H1 (cell line): ENCODE measurements around the gene SPPL2B. TPM values are rescaled to one million over a fixed set of nuclear protein-coding genes. Genes with fewer than 3 reads are reported as not detected.

Experiments
- CTCF ChIA-PET: fragments of 300-600 bp; sonication (Branson Sonifier 250); formaldehyde crosslinking; loops from one replicate; lab custom pipeline; 2021; ENCODE audit not compliant: partially characterized antibody; lab: Charles Lee
- POLR2A ChIA-PET: fragments of 300-600 bp; sonication (Branson Sonifier 250); formaldehyde crosslinking; loops from one replicate; lab custom pipeline; 2021; ENCODE audit warnings: inconsistent platforms; ENCODE audit not compliant: partially characterized antibody; lab: Charles Lee
- DNase-seq, 2 experiments: peaks; one replicate each; pipeline versions ENCODE4 v3.0.0 to v3.0.0-alpha.2; 2010 to 2022; ENCODE audit warnings: low spot score in 2 of 2, low read depth in 1 of 2, mixed read lengths in 1 of 2
- FAIRE-seq: peaks from 2 replicates; lab custom pipeline; 2011; peaks lifted over from hg19 to GRCh38; lab: Jason Lieb, UNC
- H2AFZ ChIP-seq: 2 replicates; pipeline ENCODE4 v1.8.1; 2012; ENCODE audit warnings: low read length, inconsistent platforms
- H2AK5ac ChIP-seq: 2 replicates; pipeline ENCODE4 v1.6.1; 2013; ENCODE audit warnings: low read depth, low read length
- H2BK120ac ChIP-seq: replicated peaks from 2 replicates; pipeline ENCODE3; 2013; ENCODE audit warnings: low read depth, low read length, inconsistent platforms
- H2BK12ac ChIP-seq: 2 replicates; pipeline ENCODE4 v1.6.1; 2013; ENCODE audit warnings: low read depth, low read length
- H2BK15ac ChIP-seq: 2 replicates; pipeline ENCODE4 v1.6.1; 2013; ENCODE audit warnings: low read length
- H2BK20ac ChIP-seq: 2 replicates; pipeline ENCODE4 v1.6.1; 2013; ENCODE audit warnings: low read length
- H2BK5ac ChIP-seq: 2 replicates; pipeline ENCODE4 v1.6.1; 2013; ENCODE audit warnings: low read depth, low read length
- H3K14ac ChIP-seq: 2 replicates; pipeline ENCODE4 v1.6.1; 2013; ENCODE audit warnings: inconsistent platforms; ENCODE audit not compliant: insufficient read length
- H3K18ac ChIP-seq: 2 replicates; pipeline ENCODE4 v1.6.1; 2013; ENCODE audit warnings: low read length; ENCODE audit errors: extremely low read depth
- H3K23ac ChIP-seq: 2 replicates; pipeline ENCODE4 v1.6.1; 2013; ENCODE audit warnings: inconsistent platforms; ENCODE audit not compliant: insufficient read length
- H3K23me2 ChIP-seq: 2 replicates; pipeline ENCODE4 v1.6.1; 2013; ENCODE audit warnings: low read depth, low read length
- H3K27ac ChIP-seq: 2 replicates; pipeline ENCODE4 v1.6.1; 2011; ENCODE audit warnings: low read depth, low read length, inconsistent platforms
- H3K27me3 ChIP-seq, 4 experiments: replicated peaks in 1 of 4; 1 replicate in 1 of 4; 2 replicates in 3 of 4; pipeline versions ENCODE4 v1.6.1 to v1.8.1; 2011 to 2013; ENCODE audit warnings: low read length in 3 of 4, mild to moderate bottlenecking in 3 of 4, inconsistent platforms in 2 of 4, mixed read lengths in 2 of 4, moderate library complexity in 1 of 4; ENCODE audit not compliant: control insufficient read depth in 3 of 4, insufficient read depth in 3 of 4; ENCODE audit errors: extremely low read depth in 1 of 4
- H3K36me3 ChIP-seq, 4 experiments: 2 replicates each; pipeline versions ENCODE4 v1.6.1 to v1.8.1; 2011 to 2013; ENCODE audit warnings: mild to moderate bottlenecking in 4 of 4, low read length in 3 of 4, moderate library complexity in 2 of 4, control low read depth in 1 of 4, inconsistent platforms in 1 of 4; ENCODE audit not compliant: insufficient read depth in 4 of 4, control insufficient read depth in 2 of 4
- H3K4ac ChIP-seq: replicated peaks from 2 replicates; pipeline ENCODE3; 2013; ENCODE audit warnings: low read length, low read depth, mixed read lengths, inconsistent platforms; ENCODE audit not compliant: insufficient read length
- H3K4me1 ChIP-seq, 4 experiments: replicated peaks in 1 of 4; 1 replicate in 1 of 4; 2 replicates in 3 of 4; pipeline versions ENCODE4 v1.6.1 to v1.8.1; 2011 to 2013; ENCODE audit warnings: low read length in 3 of 4, inconsistent platforms in 2 of 4, mixed read lengths in 1 of 4; ENCODE audit not compliant: insufficient read depth in 4 of 4, control insufficient read depth in 3 of 4
- H3K4me2 ChIP-seq, 2 experiments: 2 replicates each; pipeline versions ENCODE4 v1.6.1 to v1.8.1; 2011 to 2013; ENCODE audit warnings: low read depth in 2 of 2, low read length in 2 of 2, control low read depth in 1 of 2, inconsistent platforms in 1 of 2, mild to moderate bottlenecking in 1 of 2; ENCODE audit not compliant: insufficient read depth in 1 of 2
- H3K4me3 ChIP-seq, 4 experiments: fragments of 200-600, 300-600 bp in 1 of 4; sonication (generic), shearing (Covaris generic), sonication (Bioruptor Twin) in 1 of 4; 2 replicates each; pipeline versions ENCODE4 v1.5.1 to v1.8.1; 2011 to 2016; ENCODE audit warnings: low read length in 4 of 4, low read depth in 3 of 4, control low read depth in 2 of 4, inconsistent platforms in 2 of 4, mild to moderate bottlenecking in 2 of 4, mixed read lengths in 1 of 4, moderate library complexity in 1 of 4; ENCODE audit not compliant: insufficient read depth in 2 of 4; ENCODE audit errors: extremely low read depth in 1 of 4
- H3K56ac ChIP-seq: replicated peaks from 2 replicates; pipeline ENCODE3; 2013; ENCODE audit warnings: low read depth, mild to moderate bottlenecking, mixed read lengths, low read length, inconsistent platforms; ENCODE audit not compliant: insufficient read length
- H3K79me1 ChIP-seq: 2 replicates; pipeline ENCODE4 v1.6.1; 2013; ENCODE audit warnings: low read depth, low read length, control low read depth
- H3K79me2 ChIP-seq, 2 experiments: 2 replicates each; pipeline versions ENCODE4 v1.6.1 to v1.8.1; 2012 to 2013; ENCODE audit warnings: low read length in 2 of 2, mild to moderate bottlenecking in 2 of 2, inconsistent platforms in 1 of 2; ENCODE audit not compliant: insufficient read depth in 2 of 2, control insufficient read depth in 1 of 2
- H3K9ac ChIP-seq, 4 experiments: replicated peaks in 1 of 4; 1 replicate in 1 of 4; 2 replicates in 3 of 4; pipeline versions ENCODE4 v1.6.1 to v1.8.1; 2011 to 2013; ENCODE audit warnings: low read depth in 3 of 4, low read length in 3 of 4, control low read depth in 2 of 4, mild to moderate bottlenecking in 2 of 4, moderate library complexity in 2 of 4, inconsistent platforms in 1 of 4; ENCODE audit errors: extremely low read depth in 1 of 4
- H3K9me3 ChIP-seq, 2 experiments: 2 replicates each; pipeline versions ENCODE4 v1.6.1 to v1.8.1; 2012 to 2013; ENCODE audit warnings: mild to moderate bottlenecking in 2 of 2, moderate library complexity in 2 of 2, control low read depth in 1 of 2, inconsistent platforms in 1 of 2, low read depth in 1 of 2, low read length in 1 of 2, mixed read lengths in 1 of 2; ENCODE audit not compliant: insufficient read depth in 2 of 2
- H4K20me1 ChIP-seq, 2 experiments: replicated peaks in 1 of 2; 2 replicates each; pipeline versions ENCODE3 to v1.8.1; 2011 to 2013; ENCODE audit warnings: inconsistent platforms in 2 of 2, low read length in 2 of 2, mild to moderate bottlenecking in 1 of 2; ENCODE audit not compliant: insufficient read depth in 2 of 2, control insufficient read depth in 1 of 2
- H4K5ac ChIP-seq: 2 replicates; pipeline ENCODE4 v1.6.1; 2013; ENCODE audit warnings: low read length, low read depth, mixed read lengths, inconsistent platforms; ENCODE audit not compliant: insufficient read length
- H4K8ac ChIP-seq: 2 replicates; pipeline ENCODE4 v1.8.0; 2013; ENCODE audit warnings: mild to moderate bottlenecking, moderate library complexity, low read length, inconsistent platforms; ENCODE audit not compliant: insufficient read depth; ENCODE audit errors: extremely low read depth
- H4K91ac ChIP-seq: replicated peaks from 2 replicates; pipeline ENCODE3; 2013; ENCODE audit warnings: low read length, mixed read lengths, inconsistent platforms; ENCODE audit not compliant: insufficient read length
- BACH1 ChIP-seq: IDR thresholded peaks from 2 replicates; pipeline ENCODE4 v1.6.1; 2012; ENCODE audit warnings: low read length, improper control_type of control experiment
- EZH2 ChIP-seq: fragments of 200-600 bp; sonication (generic); IDR thresholded peaks from 2 replicates; pipeline ENCODE4 v1.7.1; 2012; ENCODE audit warnings: low read depth, mild to moderate bottlenecking, moderate library complexity, low read length, inconsistent platforms; ENCODE audit not compliant: severe bottlenecking
- FOSL1 ChIP-seq: IDR thresholded peaks from 2 replicates; pipeline ENCODE4 v1.6.1; 2011; ENCODE audit warnings: mild to moderate bottlenecking, low read depth, low read length, moderate library complexity; ENCODE audit not compliant: insufficient read depth
- JUN ChIP-seq: IDR thresholded peaks from 2 replicates; pipeline ENCODE4 v1.6.1; 2011; ENCODE audit warnings: low read depth, mild to moderate bottlenecking, improper control_type of control experiment, low read length
- POLR2AphosphoS5 ChIP-seq: IDR thresholded peaks from 2 replicates; pipeline ENCODE4 v1.6.1; 2011; ENCODE audit warnings: low read depth, low read length
- SP1 ChIP-seq: IDR thresholded peaks from 2 replicates; pipeline ENCODE4 v1.6.1; 2011; ENCODE audit warnings: low read depth, low read length
- WGBS, 2 experiments: shearing (Covaris generic) in 1 of 2; methylation state at CpG; one replicate each; pipeline versions ENCODE4 v1.1.6 to v1.1.7; 2013 to 2015; ENCODE audit warnings: low lambda C conversion rate in 2 of 2, mixed read lengths in 2 of 2, inconsistent platforms in 1 of 2, low coverage in 1 of 2, missing lambda C conversion rate in 1 of 2; ENCODE audit not compliant: insufficient replicate concordance in 2 of 2, insufficient coverage in 1 of 2, insufficient read length in 1 of 2; ENCODE audit errors: extremely low coverage in 1 of 2, missing lambda C conversion rate in 1 of 2; 5-methylcytosine and 5-hydroxymethylcytosine counted together
- polyA plus RNA-seq, 7 experiments: library from polyadenylated mRNA; depleted of rRNA in 3 of 7; stranded (reverse) in 5 of 7; unstranded in 2 of 7; fragments of >200 nt in 5 of 7; fragments of 200-250 nt in 2 of 7; gene quantifications; 1 replicate in 5 of 7; 2 replicates in 1 of 7; 4 replicates in 1 of 7; pipeline versions ENCODE4 v1.2.1 to v1.2.3, GENCODE V29; 2011 to 2013; ENCODE audit warnings: missing spikeins in 2 of 7, mixed read lengths in 2 of 7
- total RNA-seq: library from RNA; stranded (reverse); fragmentation: NEBNext Ultra II Directional; extraction: Animal tissue kit (Norgen Biotek cat#: 25700); gene quantifications from 2 replicates; pipeline ENCODE4 v1.2.1, GENCODE V29; 2021

The SPPL2B gene
- total and polyA plus RNA-seq, 2 of the 8 experiments (the other 6 are each of a cell fraction or from before 2014, with no cell fraction given): 34.8 to 55.7 TPM

GRCh38 chr19:2394442-2395292 is 66.2 kb downstream of the SPPL2B start:
- no peak overlapping the region for H4K5ac ChIP-seq
- H2BK120ac ChIP-seq: no peak overlapping the region
- no peak overlapping the region for H3K14ac ChIP-seq
- H3K36me3 ChIP-seq: no peaks in the 10 kb centered on the region
- H3K23ac ChIP-seq: no peak overlapping the region
- no peaks in the 10 kb centered on the region for H3K23me2 ChIP-seq
- no peak overlapping the region for H2AK5ac ChIP-seq
- H3K27ac ChIP-seq: no peak overlapping the region
- DNase-seq: no peak
- no peak for FAIRE-seq
- no peaks in the 10 kb centered on the region for H3K27me3 ChIP-seq
- no peak overlapping the region for H3K4ac ChIP-seq
- no peak overlapping the region for H2BK12ac ChIP-seq
- POLR2A ChIA-PET: interaction anchor here (0.8 to 1.5 kb wide), 4 partner anchors 21 to 82 kb away, joined by 3 to 6 read pairs (median 4); no protein-coding TSS in a partner anchor
- H3K18ac ChIP-seq: no peak overlapping the region
- no peaks in the 10 kb centered on the region for H3K79me2 ChIP-seq
- no peak overlapping the region for H3K9ac ChIP-seq
- no peak overlapping the region for H3K4me2 ChIP-seq
- CTCF ChIA-PET: interaction anchor here (0.8 to 3.6 kb wide), 9 partner anchors 13 to 267 kb away, joined by 3 to 29 read pairs (median 4); no protein-coding TSS in a partner anchor
- TF ChIP-seq FOSL1 (no peak), BACH1 (no peak), SP1 (no peak), POLR2AphosphoS5 (no peak), JUN (no peak), EZH2 (no peak)
- H4K91ac ChIP-seq: no peak overlapping the region
- 89% methylated on average over 27 of the region's 27 CpGs; no CpG with 5 or more reads in 1 of the 2 experiments for WGBS, 2 experiments
- H2BK5ac ChIP-seq: no peak overlapping the region
- no peak overlapping the region for H2AFZ ChIP-seq
- H3K4me1 ChIP-seq: no peaks in the 10 kb centered on the region
- no peaks in the 10 kb centered on the region for H3K9me3 ChIP-seq
- no peak overlapping the region for H2BK15ac ChIP-seq
- no peak overlapping the region for H3K56ac ChIP-seq
- no peak overlapping the region for H2BK20ac ChIP-seq
- no peak overlapping the region for H3K4me3 ChIP-seq
- H3K79me1 ChIP-seq: no peaks in the 10 kb centered on the region
- H4K20me1 ChIP-seq: no peaks in the 10 kb centered on the region
- no peak overlapping the region for H4K8ac ChIP-seq
